PC-9 (cell line): ENCODE data around the gene ETNK1. TPM values are rescaled to one million over a fixed set of nuclear protein-coding genes. Genes with fewer than 3 reads are reported as not detected.

Experiments used
- BruUV-seq: library from RNA; stranded (reverse); fragments of 400-500 nt; replicated peaks from 2 replicates; lab custom pipeline; 2021; lab: Mats Ljungman, UMichigan
- CTCF ChIA-PET: fragments of 300-600 bp; sonication (Branson Sonifier 250); formaldehyde crosslinking; loops from one replicate; lab custom pipeline; 2022; ENCODE audit warnings: antibody characterized with exemption; lab: Charles Lee
- POLR2A ChIA-PET: fragments of 300-600 bp; sonication (Branson Sonifier 250); formaldehyde crosslinking; loops from one replicate; lab custom pipeline; 2022; ENCODE audit warnings: antibody characterized with exemption; ENCODE audit not compliant: unreplicated experiment; lab: Charles Lee
- DNase-seq, 2 experiments: peaks; one replicate each; pipeline versions ENCODE4 v3.0.0 to v3.0.0-alpha.2; 2015 to 2022; ENCODE audit warnings: mixed read lengths in 1 of 2
- H2AFZ ChIP-seq: fragments of 200-600 bp; sonication (generic); 2 replicates; pipeline ENCODE4 v1.8.1; 2017; ENCODE audit warnings: antibody characterized with exemption
- H3F3A ChIP-seq: fragments of 200-600 bp; sonication (generic); 2 replicates; pipeline ENCODE4 v1.8.1; 2017; ENCODE audit warnings: antibody characterized with exemption, mild to moderate bottlenecking, low read depth; ENCODE audit not compliant: insufficient read depth
- H3K27ac ChIP-seq: fragments of 200-600 bp; sonication (generic); 2 replicates; pipeline ENCODE4 v1.6.1; 2016; ENCODE audit warnings: mixed run types
- H3K27me3 ChIP-seq: fragments of 200-600 bp; sonication (generic); 2 replicates; pipeline ENCODE4 v1.6.1; 2016; ENCODE audit warnings: low read depth, mixed run types; ENCODE audit not compliant: insufficient read depth
- H3K36me3 ChIP-seq: fragments of 200-600 bp; sonication (generic); 2 replicates; pipeline ENCODE4 v1.6.1; 2016; ENCODE audit warnings: low read depth, mixed run types
- H3K4me1 ChIP-seq: fragments of 200-600 bp; sonication (generic); replicated peaks from 2 replicates; pipeline ENCODE4 v1.6.1; 2016; ENCODE audit warnings: mixed run types; ENCODE audit not compliant: insufficient read depth
- H3K4me2 ChIP-seq: fragments of 200-600 bp; sonication (generic); 2 replicates; pipeline ENCODE4 v1.6.1; 2017; ENCODE audit warnings: mixed run types
- H3K4me3 ChIP-seq: fragments of 200-600 bp; sonication (generic); 2 replicates; pipeline ENCODE4 v1.6.1; 2016; ENCODE audit warnings: mixed run types
- H3K79me2 ChIP-seq: fragments of 200-600 bp; sonication (generic); 2 replicates; pipeline ENCODE4 v1.6.1; 2017; ENCODE audit warnings: low read depth, mixed run types
- H3K9me2 ChIP-seq: fragments of 200-600 bp; sonication (generic); 2 replicates; pipeline ENCODE4 v1.8.1; 2017; ENCODE audit warnings: mild to moderate bottlenecking; ENCODE audit not compliant: insufficient read depth
- H3K9me3 ChIP-seq: fragments of 200-600 bp; sonication (generic); 2 replicates; pipeline ENCODE4 v1.8.1; 2016; ENCODE audit warnings: low read depth; ENCODE audit not compliant: insufficient read depth
- H4K20me1 ChIP-seq: fragments of 200-600 bp; sonication (generic); 2 replicates; pipeline ENCODE4 v1.8.1; 2017; ENCODE audit not compliant: insufficient read depth
- EZH2 ChIP-seq: fragments of 200-600 bp; sonication (generic); IDR thresholded peaks from 2 replicates; pipeline ENCODE4 v1.8.0; 2017; ENCODE audit warnings: antibody characterized with exemption, low read depth
- intact Hi-C: fragments of 100-400 bp; cut with micrococcal nuclease; formaldehyde crosslinking; loops from one replicate; pipeline ENCODE4 v1.10.0; 2022; ENCODE audit not compliant: unreplicated experiment
- total RNA-seq: library from RNA; stranded (reverse); gene quantifications from 2 replicates; pipeline ENCODE4 v1.2.3, GENCODE V29; 2021
- TF ChIP-seq, protein P1 (sequence below): fragments of 200-600 bp; sonication (generic); conservative IDR thresholded peaks from 2 replicates; pipeline ENCODE4 v1.6.1; 2017; ENCODE audit warnings: mixed run types, antibody characterized with exemption, mild to moderate bottlenecking, moderate library complexity

ETNK1 gene
- total RNA-seq, 1 experiment from 2014 or later: 87.9 TPM

DNA sequence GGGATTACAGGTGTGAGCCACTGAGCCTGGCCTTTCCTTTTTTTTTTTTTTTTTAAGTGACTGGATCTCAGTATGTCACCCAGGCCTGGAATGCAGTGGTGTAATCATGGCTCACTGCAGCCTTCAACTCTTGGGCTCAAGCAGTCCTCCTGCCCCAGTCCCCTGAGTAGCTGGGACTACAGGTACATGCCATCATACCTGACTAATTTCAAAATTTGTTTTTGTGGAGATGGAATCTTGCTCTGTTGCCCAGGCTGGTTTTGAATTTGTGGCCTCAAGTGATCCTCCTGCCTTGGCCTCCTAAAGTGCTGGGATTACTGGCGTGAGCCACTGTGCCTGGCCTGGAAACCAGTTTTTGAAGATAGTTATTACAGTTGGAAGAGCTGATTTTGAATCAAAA lies 37.4 kb downstream of the ETNK1 start:
- BruUV-seq: no TSS peak
- H3K9me3 ChIP-seq: no peaks in the 10 kb centered on the region
- CTCF ChIA-PET: interaction anchor here (0.6 kb wide), 2 partner anchors 201 to 580 kb away, joined by 4 to 10 read pairs; no protein-coding TSS in a partner anchor
- no peak for TF ChIP-seq EZH2
- TF ChIP-seq, protein P1, sequence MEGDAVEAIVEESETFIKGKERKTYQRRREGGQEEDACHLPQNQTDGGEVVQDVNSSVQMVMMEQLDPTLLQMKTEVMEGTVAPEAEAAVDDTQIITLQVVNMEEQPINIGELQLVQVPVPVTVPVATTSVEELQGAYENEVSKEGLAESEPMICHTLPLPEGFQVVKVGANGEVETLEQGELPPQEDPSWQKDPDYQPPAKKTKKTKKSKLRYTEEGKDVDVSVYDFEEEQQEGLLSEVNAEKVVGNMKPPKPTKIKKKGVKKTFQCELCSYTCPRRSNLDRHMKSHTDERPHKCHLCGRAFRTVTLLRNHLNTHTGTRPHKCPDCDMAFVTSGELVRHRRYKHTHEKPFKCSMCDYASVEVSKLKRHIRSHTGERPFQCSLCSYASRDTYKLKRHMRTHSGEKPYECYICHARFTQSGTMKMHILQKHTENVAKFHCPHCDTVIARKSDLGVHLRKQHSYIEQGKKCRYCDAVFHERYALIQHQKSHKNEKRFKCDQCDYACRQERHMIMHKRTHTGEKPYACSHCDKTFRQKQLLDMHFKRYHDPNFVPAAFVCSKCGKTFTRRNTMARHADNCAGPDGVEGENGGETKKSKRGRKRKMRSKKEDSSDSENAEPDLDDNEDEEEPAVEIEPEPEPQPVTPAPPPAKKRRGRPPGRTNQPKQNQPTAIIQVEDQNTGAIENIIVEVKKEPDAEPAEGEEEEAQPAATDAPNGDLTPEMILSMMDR: no peak
- H3K27ac ChIP-seq: no peak overlapping the region
- H4K20me1 ChIP-seq: no peaks in the 10 kb centered on the region
- peaks cover 8% of the 10 kb centered on the region; the same call in 1 of the 2 replicates for H3F3A ChIP-seq
- no peak overlapping the region for H3K4me3 ChIP-seq
- peaks cover 23% of the 10 kb centered on the region for H3K36me3 ChIP-seq
- no peaks in the 10 kb centered on the region for H3K4me1 ChIP-seq
- H2AFZ ChIP-seq: no peak overlapping the region
- DNase-seq: no peak
- POLR2A ChIA-PET: interaction anchor here (0.6 kb wide), 1 partner anchor 195 kb away, joined by 3 read pairs; no protein-coding TSS in a partner anchor
- H3K79me2 ChIP-seq: peaks cover 3% of the 10 kb centered on the region
- H3K9me2 ChIP-seq: no peaks in the 10 kb centered on the region
- intact Hi-C loops: no loop called here
- no peaks in the 10 kb centered on the region for H3K27me3 ChIP-seq
- no peak overlapping the region for H3K4me2 ChIP-seq

DNA sequence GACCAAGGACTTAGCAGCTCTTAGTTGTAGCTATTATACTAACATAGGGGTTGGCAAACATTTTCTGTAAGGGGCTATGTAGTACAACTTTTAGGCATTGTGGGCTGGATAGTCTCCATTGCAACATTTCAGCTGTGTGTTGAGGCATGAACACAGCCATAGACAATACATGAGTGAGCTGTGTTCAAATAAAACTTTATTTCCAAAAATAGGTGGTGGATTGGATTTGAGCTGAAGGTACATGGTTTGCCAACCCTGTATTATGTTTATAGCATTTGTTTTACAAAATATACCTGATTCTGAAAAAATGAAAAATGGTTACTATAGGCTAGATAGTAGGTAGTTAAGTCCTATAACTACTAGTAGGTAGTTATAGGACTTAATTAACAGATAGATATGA lies 40.5 kb downstream of the ETNK1 start:
- Histone ChIP-seq H4K20me1 (no peaks in the 10 kb centered on the region), H3K27ac (no peak overlapping the region), H3F3A (peaks cover 4% of the 10 kb centered on the region; the same call in 1 of the 2 replicates), H3K9me2 (no peaks in the 10 kb centered on the region), H3K4me3 (no peak overlapping the region), H3K4me1 (no peaks in the 10 kb centered on the region), H3K4me2 (no peak overlapping the region), H3K27me3 (no peaks in the 10 kb centered on the region), H2AFZ (no peak overlapping the region), H3K79me2 (no peaks in the 10 kb centered on the region), H3K36me3 (peaks cover 19% of the 10 kb centered on the region), H3K9me3 (no peaks in the 10 kb centered on the region)
- intact Hi-C loops: no loop called here
- CTCF ChIA-PET: no interaction called here
- no TSS peak for BruUV-seq
- TF ChIP-seq, protein P1: no peak
- TF ChIP-seq EZH2: no peak
- POLR2A ChIA-PET: no interaction called here
- no peak for DNase-seq

DNA sequence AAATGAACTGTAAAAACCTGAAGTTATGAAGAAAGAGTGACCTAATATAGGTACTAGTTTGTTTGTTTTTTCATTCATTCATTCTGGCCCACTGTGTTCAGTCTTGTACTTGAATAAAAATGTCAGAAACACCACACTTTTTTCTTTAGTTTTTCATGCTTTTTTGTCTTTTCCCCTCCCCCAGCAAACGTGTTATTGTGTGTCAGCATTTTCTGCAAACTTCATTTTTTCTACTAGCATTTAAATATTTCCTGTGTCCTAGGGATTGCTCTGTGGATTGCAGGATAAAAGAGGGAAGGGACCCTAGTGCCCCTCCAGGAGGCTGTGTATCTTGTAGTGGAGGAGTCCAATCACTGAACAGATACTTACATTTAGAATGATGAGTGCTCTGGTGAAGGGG lies 42.2 kb downstream of the ETNK1 start:
- no peaks in the 10 kb centered on the region for H3K79me2 ChIP-seq
- BruUV-seq: no TSS peak
- CTCF ChIA-PET: interaction anchor here (0.6 kb wide), 1 partner anchor 145 kb away, joined by 3 read pairs; no protein-coding TSS in a partner anchor
- DNase-seq: no peak
- TF ChIP-seq EZH2: no peak
- TF ChIP-seq, protein P1: no peak
- intact Hi-C loops: no loop called here
- no peak overlapping the region for H3K4me3 ChIP-seq
- no peaks in the 10 kb centered on the region for H3K9me3 ChIP-seq
- POLR2A ChIA-PET: no interaction called here
- no peaks in the 10 kb centered on the region for H3K4me1 ChIP-seq
- H3K27me3 ChIP-seq: no peaks in the 10 kb centered on the region
- no peak overlapping the region for H3K27ac ChIP-seq
- H3K4me2 ChIP-seq: no peak overlapping the region
- no peaks in the 10 kb centered on the region for H3K9me2 ChIP-seq
- peaks cover 4% of the 10 kb centered on the region; the same call in 1 of the 2 replicates for H3F3A ChIP-seq
- peaks cover 14% of the 10 kb centered on the region for H3K36me3 ChIP-seq
- H4K20me1 ChIP-seq: no peaks in the 10 kb centered on the region
- no peak overlapping the region for H2AFZ ChIP-seq
